BLaER1 (cell line): ENCODE results near the gene CCSER1.

Experiments used
- H3K27ac ChIP-seq: shearing (Covaris generic); formaldehyde crosslinking; 2 replicates; pipeline ENCODE4 v1.8.1; 2022
- H3K27me3 ChIP-seq: shearing (Covaris generic); formaldehyde crosslinking; 2 replicates; pipeline ENCODE4 v1.8.1; 2022
- H3K36me3 ChIP-seq: shearing (Covaris generic); formaldehyde crosslinking; 2 replicates; pipeline ENCODE4 v1.8.1; 2022
- H3K4me1 ChIP-seq: shearing (Covaris generic); formaldehyde crosslinking; 2 replicates; pipeline ENCODE4 v1.8.1; 2022
- H3K4me2 ChIP-seq: shearing (Covaris generic); formaldehyde crosslinking; 2 replicates; pipeline ENCODE4 v1.8.1; 2022
- H3K4me3 ChIP-seq: shearing (Covaris generic); formaldehyde crosslinking; 2 replicates; pipeline ENCODE4 v1.8.1; 2022
- H3K9ac ChIP-seq: shearing (Covaris generic); formaldehyde crosslinking; 2 replicates; pipeline ENCODE4 v1.8.1; 2022
- H3K9me3 ChIP-seq: shearing (Covaris generic); formaldehyde crosslinking; 2 replicates; pipeline ENCODE4 v1.8.1; 2022
- H4K20me1 ChIP-seq: shearing (Covaris generic); formaldehyde crosslinking; 2 replicates; pipeline ENCODE4 v1.8.1; 2022
- Cebpa-rat ChIP-seq: shearing (Covaris generic); IDR thresholded peaks from 2 replicates; pipeline ENCODE4 v1.8.1; 2022

The CCSER1 gene

GRCh38 chr4:90127223-90127705 lies at the start of gene CCSER1:
Gene CCSER1, plus strand, starts transcription at chr4:90127394.
- no peak within 1 kb of the TSS for H3K27ac ChIP-seq
- no peak for TF ChIP-seq Cebpa-rat
- no peak within 1 kb of the TSS for H3K4me3 ChIP-seq
- no peaks in the 10 kb centered on the region for H3K4me1 ChIP-seq
- peaks cover 17% of the 10 kb centered on the region for H3K9me3 ChIP-seq
- H3K36me3 ChIP-seq = no peaks in the 10 kb centered on the region
- H3K27me3 ChIP-seq = no peaks in the 10 kb centered on the region
- H3K9ac ChIP-seq = no peak within 1 kb of the TSS
- H3K4me2 ChIP-seq = no peak within 1 kb of the TSS
- no peaks in the 10 kb centered on the region for H4K20me1 ChIP-seq

- no peak for TF ChIP-seq Cebpa-rat
- H3K9me3 ChIP-seq = no peaks in the 10 kb centered on the region
- no peaks in the 10 kb centered on the region for H4K20me1 ChIP-seq
- no peaks in the 10 kb centered on the region for H3K4me1 ChIP-seq
- H3K27ac ChIP-seq = no peak overlapping the region
- no peaks in the 10 kb centered on the region for H3K27me3 ChIP-seq
- H3K4me3 ChIP-seq = no peak overlapping the region
- H3K9ac ChIP-seq = no peak overlapping the region
- H3K4me2 ChIP-seq = no peak overlapping the region
- H3K36me3 ChIP-seq = no peaks in the 10 kb centered on the region
These were observed 48.8 kb upstream of the CCSER1 start for GRCh38 chr4:90078440-90078839.

DNA sequence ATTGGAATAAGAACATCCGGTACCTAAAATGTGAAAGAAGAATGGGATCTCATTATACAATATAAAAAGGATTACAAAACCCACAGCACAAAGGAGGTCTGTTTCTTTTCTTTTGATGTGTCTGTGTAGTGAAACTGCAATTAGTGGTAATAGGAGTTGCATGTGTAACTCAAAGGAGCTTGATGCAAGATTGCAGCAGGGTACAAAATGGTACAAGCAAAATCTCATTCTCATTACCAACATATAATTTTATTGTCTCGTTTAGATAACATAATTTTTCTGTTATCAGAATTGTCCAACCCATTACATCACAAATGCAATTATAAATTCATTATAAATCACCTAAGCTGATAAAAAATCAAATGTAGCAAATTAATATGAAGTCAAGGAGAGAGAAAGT lies 47.1 kb upstream of the CCSER1 start:
- H3K4me2 ChIP-seq = no peak overlapping the region
- no peak overlapping the region for H3K4me3 ChIP-seq
- TF ChIP-seq Cebpa-rat = no peak
- H3K27ac ChIP-seq = no peak overlapping the region
- H3K36me3 ChIP-seq = no peaks in the 10 kb centered on the region
- no peaks in the 10 kb centered on the region for H3K27me3 ChIP-seq
- H3K9me3 ChIP-seq = no peaks in the 10 kb centered on the region
- no peaks in the 10 kb centered on the region for H3K4me1 ChIP-seq
- no peak overlapping the region for H3K9ac ChIP-seq
- no peaks in the 10 kb centered on the region for H4K20me1 ChIP-seq

DNA sequence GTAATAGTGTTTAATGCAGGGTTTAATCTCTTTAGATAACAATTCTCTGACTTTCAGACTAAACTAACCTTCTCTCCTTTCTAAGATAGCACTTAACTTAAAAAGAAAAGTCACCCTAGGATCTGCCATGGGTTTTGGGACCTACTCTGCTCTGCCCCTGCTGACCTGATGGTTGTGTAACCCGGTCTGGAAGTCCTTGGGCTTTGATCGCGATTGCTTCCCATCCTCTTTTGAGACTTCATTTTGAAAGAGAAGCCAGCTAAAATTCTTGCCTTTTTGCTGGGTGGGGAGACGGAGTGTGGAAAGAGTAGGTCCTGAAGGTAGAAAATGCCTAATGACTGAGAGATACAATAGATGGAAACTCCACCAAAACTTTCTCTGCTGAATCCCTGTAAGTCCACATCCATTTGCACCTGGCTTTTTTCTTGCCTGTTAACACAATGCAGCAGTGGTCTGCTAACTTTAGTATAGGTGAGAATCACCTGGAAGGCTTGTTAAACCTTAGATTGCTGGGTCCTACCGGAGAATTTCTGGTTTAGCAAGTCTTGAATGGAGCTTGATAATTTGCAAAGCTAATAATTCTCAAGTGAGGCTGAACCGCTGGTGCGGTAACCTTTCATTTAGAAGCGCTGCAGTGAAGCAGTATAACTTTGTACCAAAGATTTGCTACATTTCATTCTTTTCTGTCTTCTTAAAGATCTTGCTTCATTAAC lies 45.6 kb upstream of the CCSER1 start:
- no peaks in the 10 kb centered on the region for H3K4me1 ChIP-seq
- no peak overlapping the region for H3K4me2 ChIP-seq
- H3K27me3 ChIP-seq = no peaks in the 10 kb centered on the region
- H4K20me1 ChIP-seq = no peaks in the 10 kb centered on the region
- no peak overlapping the region for H3K27ac ChIP-seq
- no peaks in the 10 kb centered on the region for H3K9me3 ChIP-seq
- H3K9ac ChIP-seq = no peak overlapping the region
- no peak for TF ChIP-seq Cebpa-rat
- H3K36me3 ChIP-seq = no peaks in the 10 kb centered on the region
- H3K4me3 ChIP-seq = no peak overlapping the region

GRCh38 chr4:90082449-90082848 lies 44.7 kb upstream of the CCSER1 start:
- Histone ChIP-seq H3K4me2 (no peak overlapping the region), H3K27me3 (no peaks in the 10 kb centered on the region), H3K27ac (no peak overlapping the region), H3K36me3 (no peaks in the 10 kb centered on the region), H3K4me1 (no peaks in the 10 kb centered on the region), H3K9ac (no peak overlapping the region), H4K20me1 (no peaks in the 10 kb centered on the region), H3K9me3 (no peaks in the 10 kb centered on the region), H3K4me3 (no peak overlapping the region)
- TF ChIP-seq Cebpa-rat = no peak

GRCh38 chr4:90084277-90084966 lies 42.8 kb upstream of the CCSER1 start:
- no peak overlapping the region for H3K4me3 ChIP-seq
- no peak for TF ChIP-seq Cebpa-rat
- no peaks in the 10 kb centered on the region for H3K27me3 ChIP-seq
- no peaks in the 10 kb centered on the region for H3K36me3 ChIP-seq
- no peaks in the 10 kb centered on the region for H4K20me1 ChIP-seq
- H3K4me1 ChIP-seq = no peaks in the 10 kb centered on the region
- H3K4me2 ChIP-seq = no peak overlapping the region
- no peaks in the 10 kb centered on the region for H3K9me3 ChIP-seq
- H3K27ac ChIP-seq = no peak overlapping the region
- H3K9ac ChIP-seq = no peak overlapping the region

GRCh38 chr4:90084967-90085295 lies 42.3 kb upstream of the CCSER1 start:
- Histone ChIP-seq H3K36me3 (no peaks in the 10 kb centered on the region), H3K4me2 (no peak overlapping the region), H3K9me3 (no peaks in the 10 kb centered on the region), H3K9ac (no peak overlapping the region), H3K27me3 (no peaks in the 10 kb centered on the region), H3K4me3 (no peak overlapping the region), H3K27ac (no peak overlapping the region), H4K20me1 (no peaks in the 10 kb centered on the region), H3K4me1 (no peaks in the 10 kb centered on the region)
- TF ChIP-seq Cebpa-rat = no peak

DNA sequence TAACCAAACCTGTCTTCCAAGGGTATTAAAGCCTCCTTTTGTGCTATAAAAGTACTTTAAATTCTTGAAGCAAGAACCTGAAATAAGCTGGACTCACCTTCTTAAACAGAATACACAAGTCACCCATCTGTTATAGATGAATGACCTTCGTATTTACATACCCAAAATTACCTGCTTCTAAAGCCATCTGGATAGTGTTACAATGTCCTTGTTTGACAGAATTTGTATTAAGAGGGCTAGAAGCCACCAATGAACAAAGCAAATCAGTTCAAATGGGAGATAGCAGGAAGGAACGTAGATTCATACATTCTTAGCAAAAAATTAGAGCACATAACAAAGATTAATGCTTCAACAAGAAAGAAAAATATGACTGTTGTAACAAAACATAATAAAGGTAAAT lies 33.7 kb upstream of the CCSER1 start:
- Histone ChIP-seq H3K36me3 (no peaks in the 10 kb centered on the region), H3K9ac (no peak overlapping the region), H3K27me3 (no peaks in the 10 kb centered on the region), H3K4me2 (no peak overlapping the region), H3K27ac (no peak overlapping the region), H3K4me1 (no peaks in the 10 kb centered on the region), H3K9me3 (no peaks in the 10 kb centered on the region), H4K20me1 (no peaks in the 10 kb centered on the region), H3K4me3 (no peak overlapping the region)
- no peak for TF ChIP-seq Cebpa-rat

GRCh38 chr4:90095000-90095399 lies 32.2 kb upstream of the CCSER1 start:
- Histone ChIP-seq H4K20me1 (no peaks in the 10 kb centered on the region), H3K4me1 (no peaks in the 10 kb centered on the region), H3K9ac (no peak overlapping the region), H3K27ac (no peak overlapping the region), H3K9me3 (no peaks in the 10 kb centered on the region), H3K36me3 (no peaks in the 10 kb centered on the region), H3K4me3 (no peak overlapping the region), H3K4me2 (no peak overlapping the region), H3K27me3 (no peaks in the 10 kb centered on the region)
- no peak for TF ChIP-seq Cebpa-rat

DNA sequence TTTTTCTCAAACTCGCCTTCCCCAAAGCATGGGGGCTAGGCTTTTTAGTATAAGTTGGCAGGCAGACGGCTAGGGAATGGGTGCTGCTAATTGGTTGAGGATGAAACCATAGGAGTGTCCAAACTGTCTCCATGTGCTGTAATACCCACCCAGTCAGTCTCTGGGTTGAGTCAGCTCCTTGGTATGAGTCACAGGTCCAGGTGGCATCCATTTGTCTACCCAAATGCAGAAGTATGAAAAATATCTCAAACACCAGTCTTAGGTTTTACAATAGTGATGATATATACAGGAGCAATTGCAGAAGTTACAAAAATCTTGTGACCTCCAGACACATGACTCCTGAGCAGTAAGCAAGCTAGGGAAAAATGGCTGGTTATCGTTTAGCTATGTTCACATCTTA lies 27.4 kb upstream of the CCSER1 start:
- Histone ChIP-seq H3K9me3 (no peaks in the 10 kb centered on the region), H3K4me2 (no peak overlapping the region), H3K27me3 (no peaks in the 10 kb centered on the region), H3K36me3 (no peaks in the 10 kb centered on the region), H3K4me1 (no peaks in the 10 kb centered on the region), H4K20me1 (no peaks in the 10 kb centered on the region), H3K27ac (no peak overlapping the region), H3K4me3 (no peak overlapping the region), H3K9ac (no peak overlapping the region)
- TF ChIP-seq Cebpa-rat = no peak
